SK-N-DZ (cell line): ENCODE results near the gene ERCC6L2.

Experiments used
- DNase-seq: peaks from one replicate; pipeline ENCODE4 v3.0.0-alpha.2; 2015; ENCODE audit warnings: low spot score

The ERCC6L2 gene

GRCh38 chr9:95862343-95862742 lies 13.1 kb upstream of the ERCC6L2 start:
- DNase-seq: no peak

- DNase-seq: no peak
Observed at GRCh38 chr9:95864852-95865580, 10.5 kb upstream of the ERCC6L2 start.

- DNase-seq: no peak
Observed at GRCh38 chr9:95870352-95870751, 5.1 kb upstream of the ERCC6L2 start.

GRCh38 chr9:95870906-95871305 lies 4.6 kb upstream of the ERCC6L2 start:
- DNase-seq: no peak

GRCh38 chr9:95874303-95874988 lies 1.0 kb upstream of the ERCC6L2 start:
- peak; percentile 11 for DNase-seq

- DNase-seq: peak; percentile 27
Observed at GRCh38 chr9:95874989-95875304, 544 bp upstream of the ERCC6L2 start.

- DNase-seq: no peak
Observed at GRCh38 chr9:95876138-95876444, 600 bp downstream of the ERCC6L2 start.

GRCh38 chr9:95876595-95876994 lies 1.1 kb downstream of the ERCC6L2 start:
- no peak for DNase-seq

GRCh38 chr9:95877984-95878383 lies 2.5 kb downstream of the ERCC6L2 start:
- DNase-seq: no peak

- DNase-seq: no peak
Observed at GRCh38 chr9:95879591-95879990, 4.1 kb downstream of the ERCC6L2 start.

GRCh38 chr9:95880021-95880690 lies 4.7 kb downstream of the ERCC6L2 start:
- DNase-seq: no peak

GRCh38 chr9:95887926-95888497 lies 12.5 kb downstream of the ERCC6L2 start:
- DNase-seq: no peak

- DNase-seq: no peak
Observed at GRCh38 chr9:95890594-95890993, 15.1 kb downstream of the ERCC6L2 start.

GRCh38 chr9:95891067-95891671 lies 15.7 kb downstream of the ERCC6L2 start:
- no peak for DNase-seq

GRCh38 chr9:95892690-95893089 lies 17.2 kb downstream of the ERCC6L2 start:
- no peak for DNase-seq

- no peak for DNase-seq
Observed at GRCh38 chr9:95896580-95896979, 21.1 kb downstream of the ERCC6L2 start.

GRCh38 chr9:95901506-95901905 lies 26.0 kb downstream of the ERCC6L2 start:
- no peak for DNase-seq

GRCh38 chr9:95903398-95903797 lies 27.9 kb downstream of the ERCC6L2 start:
- no peak for DNase-seq

GRCh38 chr9:95907794-95908193 lies 32.3 kb downstream of the ERCC6L2 start:
- no peak for DNase-seq

- no peak for DNase-seq
Observed at GRCh38 chr9:95910023-95910707, 34.7 kb downstream of the ERCC6L2 start.

- DNase-seq: no peak
Observed at GRCh38 chr9:95910770-95911340, 35.4 kb downstream of the ERCC6L2 start.
